T-cell (primary cell): ENCODE results near the gene GATA6. TPM values are rescaled to one million over a fixed set of nuclear protein-coding genes. Genes with fewer than 3 reads are reported as not detected.

ENCODE experiments used
- ATAC-seq, 4 experiments: fragments of 200-7000 bp in 3 of 4; fragments of 150-1000 bp in 1 of 4; cut with Tn5 transposase; replicated peaks in 1 of 4; 1 replicate in 3 of 4; 2 replicates in 1 of 4; pipeline ENCODE4 v1.10.0; 2021; ENCODE audit warnings: moderate library complexity in 3 of 4, mild to moderate bottlenecking in 2 of 4, moderate number of reproducible peaks in 1 of 4
- CTCF ChIA-PET, 2 donors: fragments of 300-600 bp; sonication (Branson Sonifier 250); formaldehyde crosslinking; loops; one replicate each; lab custom pipeline; 2022; ENCODE audit warnings: antibody characterized with exemption in 2 of 2; lab: Charles Lee
- POLR2A ChIA-PET, 2 donors: fragments of 300-600 bp; sonication (Branson Sonifier 250); formaldehyde crosslinking; loops; one replicate each; lab custom pipeline; 2022; ENCODE audit warnings: antibody characterized with exemption in 2 of 2; lab: Charles Lee
- DNase-seq, 35 experiments: peaks; one replicate each; pipeline versions ENCODE4 v3.0.0 to v3.0.0-alpha.2; 2013 to 2023
- H3K27ac ChIP-seq: one replicate; pipeline ENCODE4 v1.5.1; 2013; ENCODE audit warnings: low read length
- H3K27me3 ChIP-seq, 2 experiments: replicated peaks in 1 of 2; 1 replicate in 1 of 2; 2 replicates in 1 of 2; pipeline versions ENCODE4 v1.6.1 to v1.7.0; 2013; ENCODE audit warnings: low read length in 1 of 2, mixed read lengths in 1 of 2; ENCODE audit not compliant: control insufficient read depth in 2 of 2, insufficient read depth in 2 of 2; ENCODE audit errors: extremely low read depth in 1 of 2
- H3K36me3 ChIP-seq, 2 donors: 1 replicate in 1 of 2; 2 replicates in 1 of 2; pipeline versions ENCODE4 v1.6.1 to v1.7.0; 2013; ENCODE audit warnings: low read length in 1 of 2; ENCODE audit not compliant: control insufficient read depth in 2 of 2, insufficient read depth in 1 of 2; ENCODE audit errors: extremely low read depth in 1 of 2
- H3K4me1 ChIP-seq, 2 experiments: 1 replicate in 1 of 2; 2 replicates in 1 of 2; pipeline versions ENCODE4 v1.6.1 to v1.7.0; 2013; ENCODE audit warnings: low read length in 2 of 2, mixed read lengths in 1 of 2; ENCODE audit not compliant: insufficient read depth in 2 of 2, control insufficient read depth in 1 of 2; ENCODE audit errors: extremely low read depth in 1 of 2
- H3K4me3 ChIP-seq, 2 donors: 1 replicate in 1 of 2; 2 replicates in 1 of 2; pipeline versions ENCODE4 v1.5.1 to v1.7.0; 2013; ENCODE audit warnings: mild to moderate bottlenecking in 2 of 2, low read length in 1 of 2, moderate library complexity in 1 of 2; ENCODE audit not compliant: control insufficient read depth in 1 of 2; ENCODE audit errors: extremely low read depth in 1 of 2
- H3K9me3 ChIP-seq: 2 replicates; pipeline ENCODE4 v1.7.0; 2013
- H3K27ac Mint-ChIP-seq, 2 donors: one replicate each; pipeline ENCODE4 v1.8.0; 2020 to 2021; ENCODE audit warnings: mild to moderate bottlenecking in 2 of 2, mixed read lengths in 2 of 2
- H3K27me3 Mint-ChIP-seq, 2 donors: one replicate each; pipeline ENCODE4 v1.8.0; 2021 to 2022; ENCODE audit warnings: mixed read lengths in 2 of 2
- H3K36me3 Mint-ChIP-seq: one replicate; pipeline ENCODE4 v1.8.0; 2021; ENCODE audit warnings: mixed read lengths
- H3K4me1 Mint-ChIP-seq, 3 donors: one replicate each; pipeline ENCODE4 v1.8.0; 2020 to 2022; ENCODE audit warnings: mixed read lengths in 3 of 3, mild to moderate bottlenecking in 1 of 3
- H3K4me3 Mint-ChIP-seq, 3 donors: one replicate each; pipeline ENCODE4 v1.8.0; 2020 to 2022; ENCODE audit warnings: mild to moderate bottlenecking in 3 of 3, mixed read lengths in 3 of 3, moderate library complexity in 3 of 3
- H3K9me3 Mint-ChIP-seq, 3 donors: one replicate each; pipeline ENCODE4 v1.8.0; 2020 to 2022; ENCODE audit warnings: mixed read lengths in 3 of 3
- WGBS: methylation state at CpG from one replicate; pipeline ENCODE4 v1.1.5; 2013; ENCODE audit warnings: missing lambda C conversion rate; ENCODE audit not compliant: insufficient coverage; 5-methylcytosine and 5-hydroxymethylcytosine counted together
- total RNA-seq, 35 experiments: library from RNA in 6 of 35; stranded (reverse) in 6 of 35; fragments of 120-200 nt in 1 of 35; gene quantifications; one replicate each; pipeline versions ENCODE4 v1.2.1 to v1.2.4 and lab custom pipeline; 2013 to 2026

Gene GATA6
- total RNA-seq, 5 donors from 2014 or later (not counting 1 experiment from before 2014, with no cell fraction given) = 0.13 to 0.96 (median 0.59) TPM

DNA sequence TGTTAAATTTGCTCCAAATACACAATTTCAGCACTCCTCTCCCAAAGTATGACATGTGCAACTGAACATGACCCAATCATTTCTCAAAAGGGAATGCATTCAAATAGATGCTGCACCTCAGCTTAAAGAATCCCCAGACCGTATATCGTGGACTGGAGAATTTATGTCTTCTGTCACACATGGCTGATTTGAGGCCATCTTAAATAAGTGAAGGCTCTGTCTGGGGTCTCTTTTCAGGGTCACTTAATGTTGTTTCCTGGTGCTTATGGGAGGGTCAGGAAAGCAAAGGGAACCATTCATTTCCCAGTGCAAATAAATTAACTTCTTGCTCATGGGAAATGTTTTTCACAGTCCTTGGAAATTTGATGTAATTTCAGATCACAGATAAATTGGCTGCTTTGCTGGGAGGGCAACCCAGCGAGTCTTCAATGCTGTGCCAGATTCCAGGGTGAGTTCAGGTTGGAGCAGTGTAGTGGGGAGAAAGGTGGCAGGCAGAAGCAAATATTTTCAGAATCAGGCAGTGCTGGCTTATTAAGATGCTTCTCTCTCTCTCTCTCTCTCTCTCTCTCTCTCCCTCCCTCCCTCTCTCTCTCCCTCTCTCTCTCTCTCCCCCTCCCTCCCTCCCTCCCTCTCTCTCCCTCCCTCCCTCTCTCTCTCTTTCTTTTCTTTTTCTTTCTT lies 34.3 kb downstream of the GATA6 start:
- DNase-seq = no peak
- Mint-ChIP-seq H3K9me3 (no peaks in the 10 kb centered on the region), H3K36me3 (no peaks in the 10 kb centered on the region), H3K27ac (no peak overlapping the region), H3K27me3 (peaks cover 7 to 10% of the 10 kb centered on the region in 2 donors), H3K4me3 (no peak overlapping the region), H3K4me1 (no peaks in the 10 kb centered on the region)
- ATAC-seq = no peak
- H3K4me1 ChIP-seq = no peaks in the 10 kb centered on the region
- H3K36me3 ChIP-seq = no peaks in the 10 kb centered on the region
- H3K27me3 ChIP-seq = peaks cover 4 to 6% of the 10 kb centered on the region in 2 experiments
- 48% methylated on average over 2 of the region's 3 CpGs for WGBS
- H3K27ac ChIP-seq = no peak overlapping the region
- ChIA-PET POLR2A (no interaction called here), CTCF (no interaction called here)
- H3K9me3 ChIP-seq = no peaks in the 10 kb centered on the region
- no peak overlapping the region for H3K4me3 ChIP-seq

GRCh38 chr18:22204214-22204536 lies 34.8 kb downstream of the GATA6 start:
- no peak overlapping the region for H3K27ac Mint-ChIP-seq
- no peaks in the 10 kb centered on the region for H3K9me3 Mint-ChIP-seq
- H3K27me3 Mint-ChIP-seq = peaks cover 4 to 5% of the 10 kb centered on the region in 2 donors
- Histone ChIP-seq H3K36me3 (no peaks in the 10 kb centered on the region), H3K27ac (no peak overlapping the region), H3K4me1 (no peaks in the 10 kb centered on the region), H3K9me3 (no peaks in the 10 kb centered on the region), H3K27me3 (peaks cover 4 to 6% of the 10 kb centered on the region in 2 experiments), H3K4me3 (no peak overlapping the region)
- ATAC-seq = no peak
- no peak overlapping the region for H3K4me3 Mint-ChIP-seq
- no peak for DNase-seq
- POLR2A ChIA-PET = interaction anchor here in 1 of 2 donors (0.6 kb wide), 1 partner anchor 14 kb away, joined by 9 read pairs; no protein-coding TSS in a partner anchor
- no peaks in the 10 kb centered on the region for H3K4me1 Mint-ChIP-seq
- H3K36me3 Mint-ChIP-seq = no peaks in the 10 kb centered on the region
- 90% methylated on average over 1 of the region's 1 CpG for WGBS
- CTCF ChIA-PET = no interaction called here

DNA sequence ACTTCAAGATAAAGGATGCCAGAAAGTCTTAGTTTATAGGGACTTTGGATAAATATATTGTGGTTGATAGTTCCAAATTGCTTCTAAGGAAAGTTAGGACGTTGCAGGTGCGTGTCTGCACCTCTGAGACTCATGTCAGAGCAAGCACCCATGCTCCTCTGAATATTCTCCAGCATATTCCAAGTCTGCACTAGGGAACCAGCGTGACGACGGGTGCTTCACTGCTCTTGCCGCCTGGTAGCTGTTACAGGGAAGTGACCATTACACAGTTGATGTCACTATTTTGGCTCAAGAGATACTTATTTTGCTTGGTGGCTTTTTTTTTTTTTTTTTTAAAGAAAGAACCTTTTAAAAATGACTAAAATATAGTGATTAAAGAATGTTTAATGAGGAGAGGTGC lies 35.6 kb downstream of the GATA6 start:
- no CpG with 5 or more reads among the region's 6 CpGs for WGBS
- Mint-ChIP-seq H3K27me3 (peaks cover 2 to 4% of the 10 kb centered on the region in 2 donors), H3K4me1 (no peaks in the 10 kb centered on the region), H3K27ac (no peak overlapping the region), H3K36me3 (no peaks in the 10 kb centered on the region), H3K9me3 (no peaks in the 10 kb centered on the region), H3K4me3 (no peak overlapping the region)
- no peaks in the 10 kb centered on the region for H3K4me1 ChIP-seq
- H3K36me3 ChIP-seq = no peaks in the 10 kb centered on the region
- H3K9me3 ChIP-seq = no peaks in the 10 kb centered on the region
- ChIA-PET CTCF (no interaction called here), POLR2A (interaction anchor here in 1 of 2 donors (0.7 kb wide), 1 partner anchor 8 kb away, joined by 5 read pairs; no protein-coding TSS in a partner anchor)
- peaks cover 4 to 6% of the 10 kb centered on the region in 2 experiments for H3K27me3 ChIP-seq
- no peak for DNase-seq
- no peak for ATAC-seq
- no peak overlapping the region for H3K4me3 ChIP-seq
- H3K27ac ChIP-seq = no peak overlapping the region

DNA sequence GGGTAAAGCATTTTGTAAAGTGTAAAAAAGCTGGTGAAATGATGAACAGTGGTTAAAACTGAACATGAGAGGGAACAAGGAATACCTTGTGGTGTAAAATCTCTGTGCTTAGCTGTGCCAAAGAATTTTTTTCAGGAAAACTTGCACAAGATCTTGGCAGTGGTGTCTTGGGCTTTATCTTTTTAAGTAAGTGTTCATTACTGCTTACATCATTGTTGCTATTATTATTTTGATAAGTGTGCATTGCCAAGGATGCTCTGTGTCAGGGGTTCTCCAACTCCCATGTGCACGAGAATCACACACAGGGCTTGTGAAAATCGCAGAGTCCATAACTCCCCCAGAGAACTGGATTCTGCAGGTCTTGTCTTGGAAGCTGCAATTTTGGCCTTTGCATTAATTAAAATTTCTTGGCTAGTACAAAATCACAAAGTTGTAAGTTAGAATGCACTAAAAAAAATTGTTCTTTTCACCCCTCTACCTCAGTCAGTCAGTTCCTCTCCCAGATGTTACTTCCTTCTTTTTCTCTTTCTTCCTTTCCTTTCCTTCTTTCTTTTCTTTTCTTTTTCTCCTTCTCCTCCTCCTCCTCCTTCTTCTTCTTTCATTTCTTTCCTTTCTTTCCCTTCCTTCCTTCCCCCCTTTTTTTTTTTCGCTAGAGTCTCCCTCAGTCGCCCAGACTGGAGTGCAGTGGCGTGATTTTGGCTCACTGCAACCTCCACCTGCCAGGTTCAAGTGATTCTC lies 37.8 kb downstream of the GATA6 start:
- ATAC-seq = no peak
- DNase-seq = no peak
- H3K4me1 Mint-ChIP-seq = no peaks in the 10 kb centered on the region
- CTCF ChIA-PET = no interaction called here
- Histone ChIP-seq H3K4me3 (no peak overlapping the region), H3K4me1 (no peaks in the 10 kb centered on the region), H3K27me3 (peaks cover 2 to 3% of the 10 kb centered on the region in 2 experiments), H3K36me3 (no peaks in the 10 kb centered on the region), H3K27ac (no peak overlapping the region), H3K9me3 (no peaks in the 10 kb centered on the region)
- H3K27me3 Mint-ChIP-seq = peaks cover 0 to 14% of the 10 kb centered on the region in 2 donors
- no peak overlapping the region for H3K27ac Mint-ChIP-seq
- WGBS = no CpG with 5 or more reads among the region's 5 CpGs
- no peak overlapping the region for H3K4me3 Mint-ChIP-seq
- H3K36me3 Mint-ChIP-seq = no peaks in the 10 kb centered on the region
- H3K9me3 Mint-ChIP-seq = no peaks in the 10 kb centered on the region
- POLR2A ChIA-PET = no interaction called here

DNA sequence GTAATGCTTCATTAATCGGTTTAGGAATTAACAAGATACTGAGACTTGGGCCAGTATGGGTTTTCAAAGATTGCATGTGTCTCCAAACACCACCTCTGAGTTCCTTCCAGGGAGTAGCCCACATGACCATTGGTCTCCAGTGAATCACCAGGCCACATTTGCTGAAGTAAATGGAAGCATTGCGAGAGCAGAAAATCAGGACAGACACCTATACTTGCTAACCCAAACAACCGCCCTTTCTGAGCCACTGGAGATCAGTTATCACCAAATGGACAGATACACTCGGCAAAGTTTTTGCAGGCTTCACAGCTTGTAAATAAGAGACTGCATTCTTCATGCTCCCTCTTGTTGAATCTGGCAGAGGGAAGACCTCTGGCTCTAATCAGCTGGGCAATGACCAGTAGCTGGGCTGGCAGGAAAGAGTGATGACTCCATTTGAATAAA lies 40.9 kb downstream of the GATA6 start:
- Histone ChIP-seq H3K27ac (no peak overlapping the region), H3K36me3 (no peaks in the 10 kb centered on the region), H3K9me3 (no peaks in the 10 kb centered on the region), H3K27me3 (no peaks in the 10 kb centered on the region), H3K4me1 (no peaks in the 10 kb centered on the region), H3K4me3 (no peak overlapping the region)
- no peak for ATAC-seq
- Mint-ChIP-seq H3K27ac (no peak overlapping the region), H3K4me3 (no peak overlapping the region), H3K36me3 (no peaks in the 10 kb centered on the region), H3K9me3 (no peaks in the 10 kb centered on the region), H3K27me3 (peaks cover 0 to 14% of the 10 kb centered on the region in 2 donors), H3K4me1 (peaks cover 0 to 6% (median 2%) of the 10 kb centered on the region in 3 donors)
- ChIA-PET CTCF (no interaction called here), POLR2A (no interaction called here)
- whole genome bisulfite sequencing = 80% methylated on average over 2 of the region's 4 CpGs
- DNase-seq = no peak

GRCh38 chr18:22211657-22212056 lies 42.3 kb downstream of the GATA6 start:
- Histone ChIP-seq H3K4me3 (no peak overlapping the region), H3K36me3 (no peaks in the 10 kb centered on the region), H3K27ac (no peak overlapping the region), H3K27me3 (no peaks in the 10 kb centered on the region), H3K9me3 (no peaks in the 10 kb centered on the region), H3K4me1 (no peaks in the 10 kb centered on the region)
- Mint-ChIP-seq H3K9me3 (no peaks in the 10 kb centered on the region), H3K27me3 (peaks cover 0 to 10% of the 10 kb centered on the region in 2 donors), H3K4me1 (peaks cover 0 to 6% (median 2%) of the 10 kb centered on the region in 3 donors), H3K27ac (no peak overlapping the region), H3K36me3 (no peaks in the 10 kb centered on the region), H3K4me3 (no peak overlapping the region)
- ChIA-PET CTCF (no interaction called here), POLR2A (no interaction called here)
- no peak for DNase-seq
- ATAC-seq = no peak
- 50% methylated on average over 1 of the region's 2 CpGs for WGBS
